Gastrocnemius medialis (tissue), 4 donors: ENCODE results near the gene MAST4. TPM values are rescaled to one million over a fixed set of nuclear protein-coding genes. Genes with fewer than 3 reads are reported as not detected.

Experiments
- ATAC-seq, 2 donors: fragments of 150-250 bp; one replicate each; pipeline ENCODE4 v1.9.1; 2016
- DNase-seq, 2 donors: peaks; one replicate each; pipeline ENCODE4 v3.0.0-alpha.2; 2019
- H3K27ac ChIP-seq, 4 donors: fragments of 200-600 bp; sonication (generic); 1 replicate in 1 of 4; 2 replicates in 3 of 4; pipeline ENCODE4 v1.5.1; 2016 to 2018; ENCODE audit warnings: mild to moderate bottlenecking in 2 of 4, moderate library complexity in 1 of 4
- H3K27me3 ChIP-seq, 3 donors: fragments of 200-600 bp; sonication (generic) in 2 of 3; 1 replicate in 1 of 3; 2 replicates in 2 of 3; pipeline versions ENCODE4 v1.5.1 to v1.6.0; 2016 to 2019; ENCODE audit warnings: mild to moderate bottlenecking in 1 of 3, moderate library complexity in 1 of 3
- H3K36me3 ChIP-seq, 2 donors: fragments of 200-600 bp; sonication (generic) in 1 of 2; one replicate each; pipeline ENCODE4 v1.5.1; 2017 to 2018
- H3K4me1 ChIP-seq, 2 donors: fragments of 200-600 bp; sonication (generic) in 1 of 2; one replicate each; pipeline ENCODE4 v1.5.1; 2016 to 2017; ENCODE audit warnings: mild to moderate bottlenecking in 2 of 2
- H3K4me3 ChIP-seq, 4 donors: fragments of 200-600 bp; sonication (generic) in 3 of 4; 1 replicate in 1 of 4; 2 replicates in 3 of 4; pipeline ENCODE4 v1.5.1; 2016 to 2019; ENCODE audit warnings: mild to moderate bottlenecking in 2 of 4
- H3K9me3 ChIP-seq, 3 donors: fragments of 200-600 bp; sonication (generic) in 2 of 3; 1 replicate in 1 of 3; 2 replicates in 2 of 3; pipeline ENCODE4 v1.5.1; 2016 to 2019
- POLR2A ChIP-seq, 2 donors: fragments of 450-650 bp; IDR thresholded peaks; one replicate each; pipeline ENCODE4 v1.6.1; 2017; ENCODE audit warnings: antibody characterized with exemption in 2 of 2, mild to moderate bottlenecking in 2 of 2, moderate library complexity in 2 of 2
- in situ Hi-C, 4 donors: fragments of 200-750 bp; cut with MboI; loops; one replicate each; pipeline versions ENCODE4 v1.15.0 to v1.8.0; 2017; ENCODE audit warnings: low sequenced_read_pairs in 4 of 4
- intact Hi-C: fragments of 100-400 bp; cut with DNase I; formaldehyde crosslinking; loops from one replicate; pipeline ENCODE4 v1.15.1; 2023; ENCODE audit warnings: low total_unique reads
- total RNA-seq, 4 donors: library from RNA; depleted of rRNA; stranded (reverse); fragments of >200 nt; gene quantifications; one replicate each; pipeline versions ENCODE4 v1.1.0 to v1.2.3, GENCODE V29; 2016
- TF ChIP-seq, protein P1 (sequence below), 5 experiments: fragments of 450-650 bp in 3 of 5; fragments of 200-600 bp in 2 of 5; sonication (generic) in 2 of 5; IDR thresholded peaks in 4 of 5; conservative IDR thresholded peaks in 1 of 5; 1 replicate in 4 of 5; 2 replicates in 1 of 5; pipeline ENCODE4 v1.5.1; 2016 to 2019; ENCODE audit warnings: antibody characterized with exemption in 5 of 5, mild to moderate bottlenecking in 3 of 5, moderate library complexity in 3 of 5

MAST4 gene
- total RNA-seq, 4 donors from 2014 or later, result 24.1 to 42.0 (median 38.5) TPM

DNA sequence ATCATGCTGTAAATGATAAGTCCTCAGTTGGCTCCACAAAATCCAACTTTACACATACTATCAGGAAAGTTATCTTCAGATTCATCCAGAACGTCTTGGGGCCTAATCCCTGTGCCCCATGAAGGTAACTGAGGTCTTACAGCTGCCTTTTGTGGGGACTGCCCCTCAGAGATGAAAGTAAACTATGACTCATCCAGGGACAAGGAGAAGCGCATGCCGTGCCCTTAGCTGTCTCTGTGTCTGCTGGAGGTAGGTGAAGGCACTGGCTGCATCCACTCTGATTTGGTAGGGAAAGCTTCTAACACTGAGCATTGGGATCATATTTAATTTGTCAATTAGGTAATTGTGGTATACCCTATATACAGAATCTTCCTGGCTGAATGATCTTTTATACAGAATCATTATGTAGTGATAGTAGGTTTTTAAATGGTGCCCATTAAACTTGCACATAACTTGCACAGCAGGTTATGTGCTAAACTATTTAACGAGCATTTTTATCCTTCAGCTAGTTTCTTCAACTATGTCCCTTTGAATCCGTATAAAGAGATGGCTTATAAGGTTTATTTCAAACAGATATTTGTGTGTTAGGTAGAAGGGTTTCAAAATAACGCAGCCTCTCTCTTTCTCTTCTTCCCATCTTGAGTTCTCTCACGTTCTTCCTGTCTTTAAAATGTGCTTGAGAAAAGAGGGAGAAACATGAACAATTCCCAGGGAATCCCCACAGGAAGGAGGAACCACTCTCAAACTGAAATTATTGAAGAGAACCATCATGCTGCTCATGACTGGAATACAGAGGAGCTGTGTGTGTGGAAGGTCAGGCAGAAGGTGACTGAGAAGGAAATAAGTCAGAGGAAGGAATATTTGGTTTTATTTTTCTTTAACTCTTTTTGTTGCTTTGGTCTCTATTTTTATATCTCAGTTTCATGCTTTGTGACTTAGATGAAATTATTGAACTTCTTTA, 349.5 kb downstream of the MAST4 start:
- intact Hi-C loops (no loop called here), in situ Hi-C loops (no loop called here)
- H3K4me1 ChIP-seq, result no peaks in the 10 kb centered on the region
- no peaks in the 10 kb centered on the region for H3K27me3 ChIP-seq
- DNase-seq (no peak), ATAC-seq (no peak)
- H3K27ac ChIP-seq, result no peak overlapping the region
- TF ChIP-seq POLR2A (IDR thresholded peaks at IDR 0.05), result no peak
- H3K36me3 ChIP-seq, result no peaks in the 10 kb centered on the region
- no peak overlapping the region for H3K4me3 ChIP-seq
- no peaks in the 10 kb centered on the region for H3K9me3 ChIP-seq

DNA sequence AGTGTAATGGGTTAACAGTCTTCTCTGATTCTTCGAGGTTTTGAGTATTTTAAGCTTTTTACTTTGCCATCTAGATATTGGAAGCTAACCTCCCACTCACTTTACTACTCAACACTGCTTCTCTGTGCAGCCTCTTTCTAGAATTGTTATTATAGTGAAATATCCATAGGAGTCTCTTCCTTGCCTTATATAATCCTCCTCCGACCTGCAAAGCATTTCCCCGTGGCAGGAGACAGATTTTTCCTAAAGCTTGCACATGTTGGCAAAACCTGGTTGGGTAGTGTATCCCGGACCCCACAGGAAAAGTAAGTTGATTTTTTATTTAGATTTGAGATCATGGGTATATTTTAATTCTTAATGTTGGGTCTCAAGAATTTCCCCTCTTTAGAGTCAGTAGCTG, 351.3 kb downstream of the MAST4 start:
- TF ChIP-seq POLR2A (IDR thresholded peaks at IDR 0.05), result no peak
- TF ChIP-seq, protein P1, sequence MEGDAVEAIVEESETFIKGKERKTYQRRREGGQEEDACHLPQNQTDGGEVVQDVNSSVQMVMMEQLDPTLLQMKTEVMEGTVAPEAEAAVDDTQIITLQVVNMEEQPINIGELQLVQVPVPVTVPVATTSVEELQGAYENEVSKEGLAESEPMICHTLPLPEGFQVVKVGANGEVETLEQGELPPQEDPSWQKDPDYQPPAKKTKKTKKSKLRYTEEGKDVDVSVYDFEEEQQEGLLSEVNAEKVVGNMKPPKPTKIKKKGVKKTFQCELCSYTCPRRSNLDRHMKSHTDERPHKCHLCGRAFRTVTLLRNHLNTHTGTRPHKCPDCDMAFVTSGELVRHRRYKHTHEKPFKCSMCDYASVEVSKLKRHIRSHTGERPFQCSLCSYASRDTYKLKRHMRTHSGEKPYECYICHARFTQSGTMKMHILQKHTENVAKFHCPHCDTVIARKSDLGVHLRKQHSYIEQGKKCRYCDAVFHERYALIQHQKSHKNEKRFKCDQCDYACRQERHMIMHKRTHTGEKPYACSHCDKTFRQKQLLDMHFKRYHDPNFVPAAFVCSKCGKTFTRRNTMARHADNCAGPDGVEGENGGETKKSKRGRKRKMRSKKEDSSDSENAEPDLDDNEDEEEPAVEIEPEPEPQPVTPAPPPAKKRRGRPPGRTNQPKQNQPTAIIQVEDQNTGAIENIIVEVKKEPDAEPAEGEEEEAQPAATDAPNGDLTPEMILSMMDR (IDR thresholded peaks at IDR 0.05 in 4 of 5, conservative IDR thresholded peaks at IDR 0.05 in 1 of 5), result no peak
- Histone ChIP-seq H3K4me3 (no peak overlapping the region), H3K9me3 (no peaks in the 10 kb centered on the region), H3K36me3 (no peaks in the 10 kb centered on the region), H3K4me1 (no peaks in the 10 kb centered on the region), H3K27me3 (no peaks in the 10 kb centered on the region), H3K27ac (no peak overlapping the region)
- no peak for DNase-seq
- ATAC-seq, result no peak
- intact Hi-C loops, result no loop called here
- in situ Hi-C loops, result no loop called here

DNA sequence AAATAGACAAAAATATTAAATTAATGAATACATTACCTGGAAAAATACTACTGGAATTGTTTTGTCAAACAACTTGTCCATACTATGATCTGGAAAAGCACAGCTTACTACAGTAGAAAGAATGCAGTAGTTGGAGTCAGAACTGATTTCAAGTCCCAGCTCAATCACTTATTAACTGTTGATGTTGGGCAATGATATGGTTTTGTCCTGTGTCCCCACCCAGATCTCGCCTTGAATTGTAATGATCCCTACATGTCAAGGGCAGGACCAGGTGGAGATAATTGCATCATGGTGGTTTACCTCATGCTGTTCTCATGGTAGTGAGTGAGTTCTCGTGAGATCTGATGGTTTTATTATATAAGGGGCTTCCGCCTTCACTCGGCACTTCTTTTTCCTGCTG, 352.9 kb downstream of the MAST4 start:
- ATAC-seq (no peak), DNase-seq (no peak)
- Histone ChIP-seq H3K9me3 (no peaks in the 10 kb centered on the region), H3K4me3 (no peak overlapping the region), H3K27me3 (no peaks in the 10 kb centered on the region), H3K27ac (no peak overlapping the region), H3K4me1 (no peaks in the 10 kb centered on the region), H3K36me3 (no peaks in the 10 kb centered on the region)
- intact Hi-C loops (no loop called here), in situ Hi-C loops (no loop called here)
- TF ChIP-seq POLR2A (IDR thresholded peaks at IDR 0.05), result no peak
- TF ChIP-seq, protein P1 (IDR thresholded peaks at IDR 0.05 in 4 of 5, conservative IDR thresholded peaks at IDR 0.05 in 1 of 5), result no peak

DNA sequence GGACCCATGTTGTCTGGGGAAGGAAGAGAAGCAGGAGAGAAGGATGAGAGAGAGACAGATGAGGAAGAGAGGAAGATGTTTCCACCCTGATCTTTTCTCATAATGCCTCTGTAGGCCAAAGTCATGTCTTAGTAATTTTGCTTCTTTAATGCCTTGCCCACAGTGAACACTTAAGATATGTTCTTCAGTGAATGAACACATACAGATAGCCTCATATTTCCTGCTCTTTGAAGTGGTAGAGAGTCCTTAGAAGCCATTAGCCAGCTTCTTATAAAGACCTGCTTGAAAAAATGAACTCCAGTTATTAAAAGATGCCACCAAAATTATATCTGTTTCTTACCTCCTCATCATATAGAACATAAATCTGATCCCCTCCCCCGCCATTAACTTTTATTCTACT, 356.0 kb downstream of the MAST4 start:
- Histone ChIP-seq H3K27ac (no peak overlapping the region), H3K27me3 (no peaks in the 10 kb centered on the region), H3K36me3 (no peaks in the 10 kb centered on the region), H3K4me1 (no peaks in the 10 kb centered on the region), H3K4me3 (no peak overlapping the region), H3K9me3 (no peaks in the 10 kb centered on the region)
- intact Hi-C loops, result loop anchor here (10.0 kb wide), 1 partner anchor 127 kb away; no protein-coding TSS in a partner anchor
- in situ Hi-C loops, result no loop called here
- no peak for DNase-seq
- ATAC-seq, result no peak
- TF ChIP-seq POLR2A (IDR thresholded peaks at IDR 0.05), result no peak
- TF ChIP-seq, protein P1 (IDR thresholded peaks at IDR 0.05 in 4 of 5, conservative IDR thresholded peaks at IDR 0.05 in 1 of 5), result no peak

DNA sequence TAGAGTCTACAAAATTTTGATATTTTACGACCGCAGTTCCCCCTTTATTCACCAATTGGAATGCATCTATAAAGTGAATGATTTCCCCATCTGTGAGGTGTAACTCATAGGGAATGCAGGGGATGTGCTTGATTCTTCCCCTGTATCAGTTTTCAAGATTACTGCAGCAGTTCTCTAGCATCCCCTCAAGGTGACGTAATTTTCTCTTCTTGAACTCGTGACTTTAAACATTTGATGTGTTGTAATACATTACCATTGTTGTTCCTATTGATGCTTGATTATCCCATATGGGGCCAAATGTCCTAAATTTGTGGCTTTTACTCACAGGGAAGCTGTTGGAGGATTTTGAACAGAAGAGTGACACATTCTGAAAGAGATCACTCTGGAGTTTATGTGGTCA, 360.2 kb downstream of the MAST4 start:
- no peak overlapping the region for H3K4me3 ChIP-seq
- in situ Hi-C loops, result no loop called here
- H3K9me3 ChIP-seq, result no peaks in the 10 kb centered on the region
- no peaks in the 10 kb centered on the region for H3K27me3 ChIP-seq
- peaks cover 0 to 17% of the 10 kb centered on the region in 2 donors for H3K4me1 ChIP-seq
- DNase-seq (no peak), ATAC-seq (no peak)
- H3K27ac ChIP-seq, result no peak overlapping the region
- intact Hi-C loops, result loop anchor here (10.0 kb wide), 1 partner anchor 132 kb away; no protein-coding TSS in a partner anchor
- no peak for TF ChIP-seq POLR2A (IDR thresholded peaks at IDR 0.05)
- TF ChIP-seq, protein P1 (IDR thresholded peaks at IDR 0.05 in 4 of 5, conservative IDR thresholded peaks at IDR 0.05 in 1 of 5), result no peak
- H3K36me3 ChIP-seq, result no peaks in the 10 kb centered on the region
